Measurements from ENCODE around the gene TIMMDC1. TPM values are rescaled to one million over a fixed set of nuclear protein-coding genes. Genes with fewer than 3 reads are reported as not detected.

Gene TIMMDC1
- total RNA-seq, 2 experiments from 2014 or later = 105 TPM

GRCh38 chr3:119463171-119464169, 34.9 kb upstream of the TIMMDC1 start, which contains the start of gene TMEM39A:
Gene TMEM39A, minus strand, starts transcription at chr3:119463615. Its CDS starts 1,541 bp downstream, at chr3:119462074.
- DNase-seq (peak; percentile 99), ATAC-seq (peak; percentile 90)
- no peaks in the 10 kb centered on the region for H3K27me3 Mint-ChIP-seq
- H3K27ac Mint-ChIP-seq = peak within 1 kb of the TSS; percentile 97
- H3K9me3 Mint-ChIP-seq = no peaks in the 10 kb centered on the region
- intact Hi-C loops (cut with micrococcal nuclease) = loop anchor here (5.0 to 10.0 kb wide), 3 partner anchors 34 to 211 kb away; partner anchors contain the start of genes ARHGAP31, COX17 and TIMMDC1
- H3K4me3 Mint-ChIP-seq = peak within 1 kb of the TSS; percentile 95
- peaks cover 16% of the 10 kb centered on the region for H3K36me3 Mint-ChIP-seq (ENCODE audit: low read depth)
- no peak for TF ChIP-seq CTCF (IDR thresholded peaks at IDR 0.05)
- CTCF ChIA-PET = interaction anchor here (0.6 to 2.2 kb wide), 10 partner anchors 11 to 579 kb away, joined by 3 to 6 read pairs (median 4); partner anchors contain the start of gene ARHGAP31
- peaks cover 35% of the 10 kb centered on the region for H3K4me1 Mint-ChIP-seq (ENCODE audit: low read depth)
- POLR2A ChIA-PET = interaction anchor here (0.7 to 3.9 kb wide), 15 partner anchors 9 to 212 kb away, joined by 3 to 29 read pairs (median 3); partner anchors contain the start of genes CD80, COX17 and TIMMDC1

GRCh38 chr3:119468041-119468440, 30.3 kb upstream of the TIMMDC1 start:
- POLR2A ChIA-PET = interaction anchor here (0.6 to 2.3 kb wide), 4 partner anchors 18 to 382 kb away, joined by 3 to 9 read pairs (median 4); partner anchors contain the start of gene TIMMDC1

GRCh38 chr3:119469418-119470189, 28.7 kb upstream of the TIMMDC1 start:
- ChIA-PET CTCF (interaction anchor here (1.1 to 3.1 kb wide), 4 partner anchors 10 to 229 kb away, joined by 3 to 10 read pairs (median 4); partner anchors contain the start of gene B4GALT4), POLR2A (interaction anchor here (0.6 to 2.3 kb wide), 12 partner anchors 8 to 339 kb away, joined by 3 to 9 read pairs (median 4); partner anchors contain the start of gene TIMMDC1)
- H3K36me3 Mint-ChIP-seq (ENCODE audit: low read depth) = peaks cover 22% of the 10 kb centered on the region
- TF ChIP-seq CTCF (IDR thresholded peaks at IDR 0.05) = no peak
- peak overlapping the region; percentile 97 for H3K27ac Mint-ChIP-seq
- intact Hi-C loops (cut with micrococcal nuclease) = loop anchor here (10.0 kb wide), 2 partner anchors 175 to 205 kb away; partner anchors contain the start of genes ARHGAP31 and COX17
- DNase-seq = no peak
- no peaks in the 10 kb centered on the region for H3K27me3 Mint-ChIP-seq
- peaks cover 35% of the 10 kb centered on the region for H3K4me1 Mint-ChIP-seq (ENCODE audit: low read depth)
- peak overlapping the region; percentile 95 for H3K4me3 Mint-ChIP-seq
- no peak for ATAC-seq
- no peaks in the 10 kb centered on the region for H3K9me3 Mint-ChIP-seq

More at GRCh38 chr3:119468041-119468440, 30.3 kb upstream of the TIMMDC1 start:
- H3K36me3 Mint-ChIP-seq (ENCODE audit: low read depth) = peaks cover 23% of the 10 kb centered on the region
- H3K4me1 Mint-ChIP-seq (ENCODE audit: low read depth) = peaks cover 42% of the 10 kb centered on the region
- CTCF ChIA-PET = no interaction called here
- ATAC-seq (no peak), DNase-seq (no peak)
- intact Hi-C loops (cut with micrococcal nuclease) = loop anchor here (10.0 kb wide), 2 partner anchors 173 to 207 kb away; partner anchors contain the start of genes ARHGAP31 and COX17
- peak overlapping the region; percentile 97 for H3K27ac Mint-ChIP-seq
- no peak for TF ChIP-seq CTCF (IDR thresholded peaks at IDR 0.05)
- no peaks in the 10 kb centered on the region for H3K27me3 Mint-ChIP-seq
- no peaks in the 10 kb centered on the region for H3K9me3 Mint-ChIP-seq
- H3K4me3 Mint-ChIP-seq = peak overlapping the region; percentile 95

- no peak for DNase-seq
- peak overlapping the region; percentile 97 for H3K27ac Mint-ChIP-seq
- ChIA-PET POLR2A (interaction anchor here (1.1 to 1.5 kb wide), 2 partner anchors 28 to 81 kb away, joined by 3 to 4 read pairs; partner anchors contain the start of gene TIMMDC1), CTCF (interaction anchor here (1.5 to 3.1 kb wide), 3 partner anchors 30 to 230 kb away, joined by 3 to 10 read pairs (median 4); partner anchors contain the start of gene B4GALT4)
- ATAC-seq = no peak
- no peaks in the 10 kb centered on the region for H3K9me3 Mint-ChIP-seq
- peak overlapping the region; percentile 95 for H3K4me3 Mint-ChIP-seq
- H3K4me1 Mint-ChIP-seq (ENCODE audit: low read depth) = peaks cover 35% of the 10 kb centered on the region
- intact Hi-C loops (cut with micrococcal nuclease) = no loop called here
- H3K36me3 Mint-ChIP-seq (ENCODE audit: low read depth) = peaks cover 25% of the 10 kb centered on the region
- H3K27me3 Mint-ChIP-seq = no peaks in the 10 kb centered on the region
- no peak for TF ChIP-seq CTCF (IDR thresholded peaks at IDR 0.05)
Observed at GRCh38 chr3:119470866-119471265, 27.5 kb upstream of the TIMMDC1 start.

Measured in activated CD8-positive, alpha-beta T cell treated with anti-CD3 and anti-CD28 coated beads for 36 hours (primary cell).